HG03342 (cell line): ENCODE data around the gene SHC4.
"Not testable (repeated sequence)": the region's sequence is repeated elsewhere in the genome, so short reads cannot be mapped to it uniquely, and the experiment has no call there.

Source experiments
- ATAC-seq: cut with Tn5 transposase; IDR thresholded peaks from one replicate; pipeline ENCODE4 v1.9.1; 2021; ENCODE audit warnings: mild to moderate bottlenecking, moderate library complexity; ENCODE audit not compliant: unreplicated experiment

SHC4 gene

GRCh38 chr15:48925714-48926223 is 38.0 kb downstream of the SHC4 start:
- ATAC-seq: no peak

- ATAC-seq: no peak
Observed at GRCh38 chr15:48924528-48925393, 39.0 kb downstream of the SHC4 start.

- no peak for ATAC-seq
Observed at GRCh38 chr15:48922046-48922445, 41.7 kb downstream of the SHC4 start.

GRCh38 chr15:48916721-48917120 is 47.0 kb downstream of the SHC4 start:
- ATAC-seq: no peak

- ATAC-seq: no peak
Observed at GRCh38 chr15:48915861-48916260, 47.9 kb downstream of the SHC4 start.

GRCh38 chr15:48914717-48915116 is 49.0 kb downstream of the SHC4 start:
- no peak for ATAC-seq

GRCh38 chr15:48913141-48913540 is 50.6 kb downstream of the SHC4 start:
- no peak for ATAC-seq

- not testable (repeated sequence) for ATAC-seq
Observed at GRCh38 chr15:48910554-48910953, 53.2 kb downstream of the SHC4 start.

GRCh38 chr15:48909313-48909712 is 54.4 kb downstream of the SHC4 start:
- not testable (repeated sequence) for ATAC-seq

- ATAC-seq: no peak
Observed at GRCh38 chr15:48905847-48906246, 57.9 kb downstream of the SHC4 start.

GRCh38 chr15:48905216-48905615 is 58.5 kb downstream of the SHC4 start:
- no peak for ATAC-seq

- ATAC-seq: no peak
Observed at GRCh38 chr15:48904758-48905157, 59.0 kb downstream of the SHC4 start.

- no peak for ATAC-seq
Observed at GRCh38 chr15:48899793-48900192, 63.9 kb downstream of the SHC4 start.

- no peak for ATAC-seq
Observed at GRCh38 chr15:48898446-48898845, 65.3 kb downstream of the SHC4 start.

- ATAC-seq: no peak
Observed at GRCh38 chr15:48898032-48898431, 65.7 kb downstream of the SHC4 start.

- no peak for ATAC-seq
Observed at GRCh38 chr15:48896869-48897814, 66.6 kb downstream of the SHC4 start.

GRCh38 chr15:48893311-48893710 is 70.4 kb downstream of the SHC4 start:
- ATAC-seq: no peak

GRCh38 chr15:48891232-48891765 is 72.4 kb downstream of the SHC4 start:
- no peak for ATAC-seq

- no peak for ATAC-seq
Observed at GRCh38 chr15:48890375-48890972, 73.2 kb downstream of the SHC4 start.

GRCh38 chr15:48889925-48890324 is 73.8 kb downstream of the SHC4 start:
- no peak for ATAC-seq

GRCh38 chr15:48888836-48889235 is 74.9 kb downstream of the SHC4 start:
- ATAC-seq: no peak
